ENCODE data around the gene NADK.

Gene NADK

DNA sequence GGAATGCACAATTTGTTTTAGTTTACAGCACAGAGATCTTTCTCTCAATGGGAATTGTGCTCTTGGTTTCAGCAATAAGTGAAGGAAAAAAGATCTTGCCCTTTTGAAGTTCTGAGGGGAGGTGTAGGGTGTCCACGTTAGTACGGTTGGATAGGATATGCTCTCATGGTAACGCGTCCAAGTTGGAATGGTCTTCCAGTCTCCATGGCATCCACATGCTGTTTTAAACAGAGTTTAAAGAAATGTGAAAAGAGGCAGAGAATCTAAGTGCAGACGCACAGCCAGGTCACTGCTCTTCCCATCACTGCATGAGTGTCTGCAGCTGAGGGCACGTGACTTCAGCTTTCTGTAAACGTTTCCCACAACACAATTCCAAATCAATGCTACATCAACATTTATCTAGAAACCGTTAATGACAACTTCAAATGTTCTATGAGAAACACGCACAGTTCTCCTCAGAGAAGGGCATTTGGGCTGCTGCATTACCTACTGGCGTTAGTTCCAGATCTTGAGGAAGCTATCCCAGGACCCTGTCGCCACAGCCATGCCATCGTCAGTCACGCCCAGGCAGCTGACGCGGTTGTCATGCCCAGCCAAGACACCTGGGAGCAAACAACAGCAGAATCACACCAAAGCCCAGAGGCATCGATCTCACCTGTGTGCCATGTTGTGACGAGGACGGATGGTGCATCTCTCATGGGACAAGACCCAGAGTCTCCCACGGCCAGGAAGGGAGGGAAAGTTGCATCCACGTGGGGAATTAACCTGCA is 8.8 kb upstream of the NADK start:
- TF ChIP-seq ZFX (IDR thresholded peaks at IDR 0.05), result no peak
- TF ChIP-seq, protein P1, sequence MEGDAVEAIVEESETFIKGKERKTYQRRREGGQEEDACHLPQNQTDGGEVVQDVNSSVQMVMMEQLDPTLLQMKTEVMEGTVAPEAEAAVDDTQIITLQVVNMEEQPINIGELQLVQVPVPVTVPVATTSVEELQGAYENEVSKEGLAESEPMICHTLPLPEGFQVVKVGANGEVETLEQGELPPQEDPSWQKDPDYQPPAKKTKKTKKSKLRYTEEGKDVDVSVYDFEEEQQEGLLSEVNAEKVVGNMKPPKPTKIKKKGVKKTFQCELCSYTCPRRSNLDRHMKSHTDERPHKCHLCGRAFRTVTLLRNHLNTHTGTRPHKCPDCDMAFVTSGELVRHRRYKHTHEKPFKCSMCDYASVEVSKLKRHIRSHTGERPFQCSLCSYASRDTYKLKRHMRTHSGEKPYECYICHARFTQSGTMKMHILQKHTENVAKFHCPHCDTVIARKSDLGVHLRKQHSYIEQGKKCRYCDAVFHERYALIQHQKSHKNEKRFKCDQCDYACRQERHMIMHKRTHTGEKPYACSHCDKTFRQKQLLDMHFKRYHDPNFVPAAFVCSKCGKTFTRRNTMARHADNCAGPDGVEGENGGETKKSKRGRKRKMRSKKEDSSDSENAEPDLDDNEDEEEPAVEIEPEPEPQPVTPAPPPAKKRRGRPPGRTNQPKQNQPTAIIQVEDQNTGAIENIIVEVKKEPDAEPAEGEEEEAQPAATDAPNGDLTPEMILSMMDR (conservative IDR thresholded peaks at IDR 0.05), result no peak
- H3K27ac ChIP-seq, result no peak overlapping the region

DNA sequence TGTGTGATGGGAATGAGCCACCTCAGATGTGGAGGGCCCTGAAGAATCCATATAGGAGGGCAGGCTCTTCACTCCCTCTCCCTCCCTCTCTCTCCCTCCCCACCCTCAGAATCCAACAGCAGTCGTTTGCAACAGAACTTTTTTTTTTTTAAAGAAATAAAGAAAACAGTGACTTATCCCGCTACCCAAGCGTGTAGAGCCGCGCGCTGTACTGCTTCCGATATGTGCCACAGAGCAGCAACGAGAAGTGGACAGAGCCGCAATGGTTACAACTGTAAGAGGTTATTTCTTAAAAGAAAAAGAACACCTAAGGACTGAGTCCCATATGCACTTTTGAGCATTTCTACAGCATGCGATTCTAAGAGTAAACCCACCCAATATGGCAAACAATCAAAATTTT is 7.4 kb upstream of the NADK start:
- no peak for TF ChIP-seq ZFX (IDR thresholded peaks at IDR 0.05)
- TF ChIP-seq, protein P1 (conservative IDR thresholded peaks at IDR 0.05), result no peak
- no peak overlapping the region for H3K27ac ChIP-seq

DNA sequence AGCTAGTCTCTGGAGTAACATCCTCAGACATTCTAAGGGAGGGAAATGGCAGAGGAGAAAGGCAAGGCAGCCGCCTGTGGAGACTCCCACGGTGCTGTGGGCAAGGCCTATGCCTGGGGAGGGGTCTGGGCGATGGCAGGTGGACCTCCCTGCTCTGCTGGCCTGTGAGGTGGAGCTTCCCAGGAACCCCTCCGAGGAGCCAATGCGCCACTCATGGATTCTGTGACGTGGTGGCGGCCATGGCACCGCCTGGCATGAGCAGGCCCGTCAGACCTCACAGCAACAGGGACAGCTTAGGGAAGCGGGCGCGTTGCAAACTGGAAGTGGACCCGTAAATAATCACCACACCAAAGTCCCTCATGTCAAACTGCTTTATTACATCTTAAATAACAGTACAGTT is 6.7 kb upstream of the NADK start:
- TF ChIP-seq, protein P1 (conservative IDR thresholded peaks at IDR 0.05), result no peak
- no peak for TF ChIP-seq ZFX (IDR thresholded peaks at IDR 0.05)
- no peak overlapping the region for H3K27ac ChIP-seq

DNA sequence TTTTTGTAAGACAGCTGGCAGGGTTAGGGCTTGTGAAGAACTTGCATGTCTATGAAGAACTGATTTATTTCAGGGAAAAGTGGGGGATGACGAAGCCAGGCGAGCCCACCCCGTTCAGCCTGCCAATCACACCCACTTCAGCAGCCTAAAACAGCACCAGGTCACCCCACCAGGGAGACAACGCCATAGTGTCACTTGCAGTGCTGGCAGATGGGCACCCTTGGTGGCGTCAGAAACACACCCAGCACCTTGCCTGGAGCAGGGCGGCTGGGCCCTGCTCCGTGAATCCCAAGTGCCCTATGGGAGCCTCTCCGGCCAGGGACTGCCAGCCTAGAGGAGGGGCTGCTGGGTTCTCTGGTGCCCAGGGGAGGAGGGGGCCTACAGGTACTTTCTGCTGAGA is 5.0 kb upstream of the NADK start:
- H3K27ac ChIP-seq, result peak overlapping the region; percentile 97
- TF ChIP-seq, protein P1 (conservative IDR thresholded peaks at IDR 0.05), result no peak
- TF ChIP-seq ZFX (IDR thresholded peaks at IDR 0.05), result no peak

DNA sequence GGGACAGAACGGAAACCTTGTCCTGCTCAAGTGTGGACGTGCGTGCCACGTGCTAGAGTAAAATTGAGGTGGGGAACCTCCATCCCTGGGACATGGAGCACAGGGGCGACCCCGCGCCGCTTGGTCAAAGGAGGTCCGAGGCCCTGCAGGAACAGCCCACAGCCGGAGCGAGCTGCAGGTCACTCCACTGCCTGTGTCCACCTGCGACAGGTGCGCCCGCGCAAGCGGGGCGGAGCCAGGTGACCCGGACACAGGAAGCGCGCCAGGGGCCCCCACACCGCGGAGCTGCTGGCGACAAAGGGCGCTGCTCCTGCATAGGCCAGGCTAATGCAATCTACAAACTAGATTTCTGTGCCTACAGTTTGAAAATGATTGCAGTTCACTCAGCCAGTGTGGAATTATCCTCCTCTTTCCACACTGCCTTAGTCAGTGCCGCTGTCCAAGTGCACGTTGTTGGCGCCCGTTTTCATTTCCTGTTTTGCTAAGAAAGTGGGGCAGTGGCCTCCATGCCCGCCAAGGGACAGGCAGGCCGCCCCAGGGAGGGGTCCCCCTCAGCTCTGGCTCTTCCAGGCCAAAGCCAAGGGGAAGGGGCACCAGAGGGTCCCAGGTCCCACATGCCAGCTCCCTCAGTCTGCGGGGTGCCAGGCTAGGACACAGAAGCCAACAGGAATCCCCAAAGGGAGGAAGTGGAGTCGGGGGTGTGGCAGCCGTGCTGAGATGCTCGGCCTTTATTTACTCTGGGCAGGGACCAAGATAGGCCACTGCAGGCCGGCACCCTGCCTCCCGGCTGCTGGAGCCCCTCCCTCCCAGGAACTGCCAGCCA is 4.3 kb upstream of the NADK start:
- peak; percentile 30; the same call in 1 of the 2 replicates for TF ChIP-seq ZFX (IDR thresholded peaks at IDR 0.05)
- TF ChIP-seq, protein P1 (conservative IDR thresholded peaks at IDR 0.05), result no peak
- peak overlapping the region; percentile 97 for H3K27ac ChIP-seq

DNA sequence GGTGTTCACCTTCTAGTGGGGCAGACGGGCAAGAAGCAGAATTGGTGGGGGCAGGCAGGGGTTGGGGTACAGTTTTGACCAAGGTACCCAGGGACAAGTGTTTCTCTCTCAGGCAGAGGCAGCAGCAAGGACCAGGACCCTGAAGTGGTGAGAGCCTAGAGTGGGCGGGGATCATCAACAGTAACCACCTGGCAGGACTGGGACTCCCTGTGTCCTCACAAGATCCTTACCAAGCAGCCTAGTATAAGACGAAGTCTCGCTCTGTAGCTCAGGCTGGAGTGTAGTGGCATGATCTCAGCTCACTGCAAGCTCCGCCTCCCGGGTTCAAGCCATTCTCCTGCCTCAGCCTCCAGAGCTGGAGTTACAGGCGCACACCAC is 3.2 kb upstream of the NADK start:
- H3K27ac ChIP-seq, result peak overlapping the region; percentile 97
- TF ChIP-seq, protein P1 (conservative IDR thresholded peaks at IDR 0.05), result no peak
- TF ChIP-seq ZFX (IDR thresholded peaks at IDR 0.05), result no peak
